GM19324 (cell line): ENCODE results near the gene GPS1.

Source experiments
- ATAC-seq: cut with Tn5 transposase; IDR thresholded peaks from one replicate; pipeline ENCODE4 v1.9.1; 2021; ENCODE audit warnings: mild to moderate bottlenecking, moderate library complexity; ENCODE audit not compliant: unreplicated experiment, low FRiP score

GPS1 gene

GRCh38 chr17:82055965-82056728 lies 4.4 kb downstream of the GPS1 start:
- ATAC-seq, result no peak

GRCh38 chr17:82056729-82057621 lies 5.3 kb downstream of the GPS1 start:
- ATAC-seq, result no peak

GRCh38 chr17:82058230-82058854 lies 6.6 kb downstream of the GPS1 start:
- ATAC-seq, result no peak

GRCh38 chr17:82058855-82059249 lies 7.2 kb downstream of the GPS1 start:
- ATAC-seq, result no peak

- ATAC-seq, result no peak
These were observed 7.7 kb downstream of the GPS1 start for GRCh38 chr17:82059272-82060000.

- ATAC-seq, result no peak
These were observed 8.3 kb downstream of the GPS1 start for GRCh38 chr17:82060001-82060380.

GRCh38 chr17:82060614-82061013 lies 8.9 kb downstream of the GPS1 start:
- ATAC-seq, result no peak

GRCh38 chr17:82061047-82061925 lies 9.6 kb downstream of the GPS1 start:
- no peak for ATAC-seq

- no peak for ATAC-seq
These were observed 10.6 kb downstream of the GPS1 start for GRCh38 chr17:82062076-82062983.

GRCh38 chr17:82062984-82063368 lies 11.3 kb downstream of the GPS1 start:
- no peak for ATAC-seq

GRCh38 chr17:82063424-82064415 lies 12.0 kb downstream of the GPS1 start:
- ATAC-seq, result no peak

GRCh38 chr17:82064433-82065192 lies 12.9 kb downstream of the GPS1 start:
- ATAC-seq, result no peak

GRCh38 chr17:82065193-82065637 lies 13.5 kb downstream of the GPS1 start:
- ATAC-seq, result peak; percentile 31

GRCh38 chr17:82065638-82066303 lies 14.1 kb downstream of the GPS1 start, which contains the start of gene DUS1L:
Gene DUS1L, minus strand, starts transcription at chr17:82065804. Its CDS starts 745 bp downstream, at chr17:82065059.
- peak; percentile 77 for ATAC-seq

- ATAC-seq, result no peak
These were observed 18.9 kb downstream of the GPS1 start for GRCh38 chr17:82070611-82071010.

- ATAC-seq, result no peak
These were observed 21.1 kb downstream of the GPS1 start for GRCh38 chr17:82072827-82073226.
